Activated CD4-positive, alpha-beta T cell treated with anti-CD3 and anti-CD28 coated beads, Interleukin-2, amount 10 ng/mL, durations not matched to agents 7 days and 5 days (primary cell): Measurements from ENCODE around the gene TMEM38B. TPM values are rescaled to one million over a fixed set of nuclear protein-coding genes. Genes with fewer than 3 reads are reported as not detected.

Experiments
- CTCF ChIA-PET: fragments of 350-600 bp; sonication (Branson Sonifier 250); formaldehyde crosslinking; loops from one replicate; lab custom pipeline; 2021; ENCODE audit warnings: antibody characterized with exemption; lab: Charles Lee
- POLR2A ChIA-PET: fragments of 350-600 bp; sonication (Branson Sonifier 250); formaldehyde crosslinking; loops from one replicate; lab custom pipeline; 2021; ENCODE audit warnings: antibody characterized with exemption; lab: Charles Lee
- DNase-seq: peaks from one replicate; pipeline ENCODE4 v3.0.0-alpha.2; 2020
- H3K27ac Mint-ChIP-seq: one replicate; pipeline ENCODE4 v1.8.0; 2021; ENCODE audit warnings: mild to moderate bottlenecking, moderate library complexity, mixed read lengths
- H3K27me3 Mint-ChIP-seq: one replicate; pipeline ENCODE4 v1.8.0; 2021; ENCODE audit warnings: mixed read lengths
- H3K36me3 Mint-ChIP-seq: one replicate; pipeline ENCODE4 v1.8.0; 2021; ENCODE audit warnings: low read depth, mixed read lengths
- H3K4me1 Mint-ChIP-seq: one replicate; pipeline ENCODE4 v1.8.0; 2021; ENCODE audit warnings: mixed read lengths
- H3K4me3 Mint-ChIP-seq: one replicate; pipeline ENCODE4 v1.8.0; 2021; ENCODE audit warnings: mild to moderate bottlenecking, moderate library complexity, mixed read lengths
- H3K9me3 Mint-ChIP-seq: one replicate; pipeline ENCODE4 v1.8.0; 2021; ENCODE audit warnings: mixed read lengths
- total RNA-seq, 2 experiments: library from RNA; stranded (reverse); gene quantifications; one replicate each; pipeline ENCODE4 v1.2.3, GENCODE V29; 2021

TMEM38B gene
- total RNA-seq, 2 experiments from 2014 or later: 8.7 to 14.2 TPM

GRCh38 chr9:105670775-105671174 lies 23.6 kb upstream of the TMEM38B start:
- Mint-ChIP-seq H3K4me3 (no peak overlapping the region), H3K27ac (no peak overlapping the region), H3K36me3 (no peaks in the 10 kb centered on the region), H3K4me1 (no peaks in the 10 kb centered on the region), H3K27me3 (peaks cover 9% of the 10 kb centered on the region), H3K9me3 (no peaks in the 10 kb centered on the region)
- ChIA-PET POLR2A (no interaction called here), CTCF (no interaction called here)
- no peak for DNase-seq

GRCh38 chr9:105672711-105673234 lies 21.6 kb upstream of the TMEM38B start:
- DNase-seq: no peak
- H3K9me3 Mint-ChIP-seq: no peaks in the 10 kb centered on the region
- no peak overlapping the region for H3K4me3 Mint-ChIP-seq
- peaks cover 2% of the 10 kb centered on the region for H3K27me3 Mint-ChIP-seq
- ChIA-PET POLR2A (no interaction called here), CTCF (no interaction called here)
- H3K27ac Mint-ChIP-seq: no peak overlapping the region
- H3K36me3 Mint-ChIP-seq: no peaks in the 10 kb centered on the region
- no peaks in the 10 kb centered on the region for H3K4me1 Mint-ChIP-seq

- no peak overlapping the region for H3K4me3 Mint-ChIP-seq
- no peak overlapping the region for H3K27ac Mint-ChIP-seq
- H3K4me1 Mint-ChIP-seq: no peaks in the 10 kb centered on the region
- CTCF ChIA-PET: no interaction called here
- no peaks in the 10 kb centered on the region for H3K36me3 Mint-ChIP-seq
- no peak for DNase-seq
- POLR2A ChIA-PET: no interaction called here
- no peaks in the 10 kb centered on the region for H3K9me3 Mint-ChIP-seq
- no peaks in the 10 kb centered on the region for H3K27me3 Mint-ChIP-seq
Observed at GRCh38 chr9:105673850-105674387, 20.4 kb upstream of the TMEM38B start.

GRCh38 chr9:105676351-105676923 lies 17.9 kb upstream of the TMEM38B start:
- Mint-ChIP-seq H3K4me3 (no peak overlapping the region), H3K27me3 (no peaks in the 10 kb centered on the region), H3K27ac (no peak overlapping the region), H3K36me3 (no peaks in the 10 kb centered on the region), H3K4me1 (no peaks in the 10 kb centered on the region), H3K9me3 (no peaks in the 10 kb centered on the region)
- no peak for DNase-seq
- ChIA-PET CTCF (no interaction called here), POLR2A (no interaction called here)

- H3K36me3 Mint-ChIP-seq: no peaks in the 10 kb centered on the region
- ChIA-PET POLR2A (no interaction called here), CTCF (interaction anchor here (1.1 kb wide), 1 partner anchor 11 kb away, joined by 3 read pairs; no protein-coding TSS in a partner anchor)
- H3K4me3 Mint-ChIP-seq: no peak overlapping the region
- no peaks in the 10 kb centered on the region for H3K27me3 Mint-ChIP-seq
- no peak overlapping the region for H3K27ac Mint-ChIP-seq
- no peak for DNase-seq
- H3K4me1 Mint-ChIP-seq: no peaks in the 10 kb centered on the region
- no peaks in the 10 kb centered on the region for H3K9me3 Mint-ChIP-seq
Observed at GRCh38 chr9:105678163-105678562, 16.2 kb upstream of the TMEM38B start.

GRCh38 chr9:105678781-105679180 lies 15.6 kb upstream of the TMEM38B start:
- H3K36me3 Mint-ChIP-seq: no peaks in the 10 kb centered on the region
- no peaks in the 10 kb centered on the region for H3K9me3 Mint-ChIP-seq
- H3K4me3 Mint-ChIP-seq: no peak overlapping the region
- H3K27ac Mint-ChIP-seq: no peak overlapping the region
- ChIA-PET CTCF (interaction anchor here (0.5 kb wide), 1 partner anchor 1708 kb away, joined by 3 read pairs; no protein-coding TSS in a partner anchor), POLR2A (no interaction called here)
- no peaks in the 10 kb centered on the region for H3K4me1 Mint-ChIP-seq
- no peak for DNase-seq
- no peaks in the 10 kb centered on the region for H3K27me3 Mint-ChIP-seq

GRCh38 chr9:105679257-105680022 lies 14.9 kb upstream of the TMEM38B start:
- no peak for DNase-seq
- no peak overlapping the region for H3K4me3 Mint-ChIP-seq
- H3K36me3 Mint-ChIP-seq: no peaks in the 10 kb centered on the region
- ChIA-PET POLR2A (no interaction called here), CTCF (interaction anchor here (0.5 kb wide), 1 partner anchor 1709 kb away, joined by 3 read pairs; no protein-coding TSS in a partner anchor)
- H3K9me3 Mint-ChIP-seq: no peaks in the 10 kb centered on the region
- no peaks in the 10 kb centered on the region for H3K27me3 Mint-ChIP-seq
- H3K27ac Mint-ChIP-seq: no peak overlapping the region
- no peaks in the 10 kb centered on the region for H3K4me1 Mint-ChIP-seq

- Mint-ChIP-seq H3K9me3 (no peaks in the 10 kb centered on the region), H3K36me3 (no peaks in the 10 kb centered on the region), H3K4me3 (no peak overlapping the region), H3K4me1 (no peaks in the 10 kb centered on the region), H3K27ac (no peak overlapping the region), H3K27me3 (no peaks in the 10 kb centered on the region)
- ChIA-PET CTCF (interaction anchor here (0.6 kb wide), 2 partner anchors 11 to 12 kb away, joined by 4 to 6 read pairs; no protein-coding TSS in a partner anchor), POLR2A (no interaction called here)
- DNase-seq: no peak
Observed at GRCh38 chr9:105681313-105681712, 13.0 kb upstream of the TMEM38B start.

GRCh38 chr9:105681724-105682123 lies 12.6 kb upstream of the TMEM38B start:
- DNase-seq: no peak
- no peaks in the 10 kb centered on the region for H3K36me3 Mint-ChIP-seq
- H3K27me3 Mint-ChIP-seq: no peaks in the 10 kb centered on the region
- H3K27ac Mint-ChIP-seq: no peak overlapping the region
- no peaks in the 10 kb centered on the region for H3K4me1 Mint-ChIP-seq
- no peak overlapping the region for H3K4me3 Mint-ChIP-seq
- ChIA-PET POLR2A (no interaction called here), CTCF (interaction anchor here (0.6 kb wide), 2 partner anchors 11 to 12 kb away, joined by 4 to 6 read pairs; no protein-coding TSS in a partner anchor)
- H3K9me3 Mint-ChIP-seq: no peaks in the 10 kb centered on the region

GRCh38 chr9:105683688-105684275 lies 10.6 kb upstream of the TMEM38B start:
- Mint-ChIP-seq H3K27ac (no peak overlapping the region), H3K4me1 (no peaks in the 10 kb centered on the region), H3K4me3 (no peak overlapping the region), H3K27me3 (peaks cover 8% of the 10 kb centered on the region), H3K9me3 (no peaks in the 10 kb centered on the region), H3K36me3 (no peaks in the 10 kb centered on the region)
- ChIA-PET CTCF (interaction anchor here (0.7 to 1.2 kb wide), 2 partner anchors 10 to 1557 kb away, joined by 3 to 4 read pairs; partner anchors contain the start of gene TMEM38B), POLR2A (no interaction called here)
- DNase-seq: no peak

GRCh38 chr9:105686936-105687335 lies 7.4 kb upstream of the TMEM38B start:
- ChIA-PET CTCF (no interaction called here), POLR2A (no interaction called here)
- Mint-ChIP-seq H3K4me3 (no peak overlapping the region), H3K27me3 (peaks cover 17% of the 10 kb centered on the region), H3K27ac (no peak overlapping the region), H3K36me3 (no peaks in the 10 kb centered on the region), H3K9me3 (no peaks in the 10 kb centered on the region), H3K4me1 (no peaks in the 10 kb centered on the region)
- DNase-seq: no peak

GRCh38 chr9:105690742-105691141 lies 3.6 kb upstream of the TMEM38B start:
- no peak overlapping the region for H3K27ac Mint-ChIP-seq
- no peak for DNase-seq
- H3K27me3 Mint-ChIP-seq: peaks cover 32% of the 10 kb centered on the region
- peaks cover 15% of the 10 kb centered on the region for H3K4me1 Mint-ChIP-seq
- ChIA-PET CTCF (no interaction called here), POLR2A (no interaction called here)
- no peaks in the 10 kb centered on the region for H3K36me3 Mint-ChIP-seq
- no peaks in the 10 kb centered on the region for H3K9me3 Mint-ChIP-seq
- no peak overlapping the region for H3K4me3 Mint-ChIP-seq
